RPMI7951 (cell line): ENCODE results near the gene XAB2. TPM values are rescaled to one million over a fixed set of nuclear protein-coding genes. Genes with fewer than 3 reads are reported as not detected.

Experiments
- DNase-seq: peaks from one replicate; pipeline ENCODE4 v3.0.0-alpha.2; 2012; ENCODE audit warnings: low read depth
- total RNA-seq: library from RNA; depleted of rRNA; stranded (reverse); fragments of >200 nt; shearing (Covaris generic); gene quantifications from 2 replicates; pipeline ENCODE4 v1.2.3, GENCODE V29; 2014

Gene XAB2
- total RNA-seq, 1 experiment from 2014 or later, result 29.4 TPM

GRCh38 chr19:7632340-7633203 is 3.2 kb upstream of the XAB2 start:
- no peak for DNase-seq

GRCh38 chr19:7631577-7631976 is 2.2 kb upstream of the XAB2 start:
- DNase-seq, result no peak

GRCh38 chr19:7628589-7629311 is 595 bp downstream of the XAB2 start:
- no peak for DNase-seq

GRCh38 chr19:7627166-7627565 is 2.2 kb downstream of the XAB2 start:
- no peak for DNase-seq

- no peak for DNase-seq
Observed at GRCh38 chr19:7625763-7626372, 3.5 kb downstream of the XAB2 start.

GRCh38 chr19:7624810-7625209 is 4.5 kb downstream of the XAB2 start:
- no peak for DNase-seq

GRCh38 chr19:7623725-7624603 is 5.4 kb downstream of the XAB2 start:
- no peak for DNase-seq

- no peak for DNase-seq
Observed at GRCh38 chr19:7622933-7623685, 6.2 kb downstream of the XAB2 start.

GRCh38 chr19:7620442-7621412 is 8.6 kb downstream of the XAB2 start:
- DNase-seq, result no peak

- DNase-seq, result no peak
Observed at GRCh38 chr19:7619671-7620441, 9.5 kb downstream of the XAB2 start.

GRCh38 chr19:7618771-7619510 is 10.4 kb downstream of the XAB2 start:
- no peak for DNase-seq

- DNase-seq, result no peak
Observed at GRCh38 chr19:7618348-7618747, 11.0 kb downstream of the XAB2 start.

GRCh38 chr19:7617735-7618134 is 11.6 kb downstream of the XAB2 start:
- DNase-seq, result no peak

GRCh38 chr19:7617172-7617571 is 12.2 kb downstream of the XAB2 start:
- no peak for DNase-seq

- no peak for DNase-seq
Observed at GRCh38 chr19:7614859-7615741, 14.2 kb downstream of the XAB2 start.

GRCh38 chr19:7612282-7613274 is 16.8 kb downstream of the XAB2 start:
- no peak for DNase-seq
